ENCODE measurements around the gene LIN7B. TPM values are rescaled to one million over a fixed set of nuclear protein-coding genes. Genes with fewer than 3 reads are reported as not detected.

LIN7B gene
- total RNA-seq, 1 donor from 2014 or later: 11.7 TPM

GRCh38 chr19:49094505-49095482 is 19.4 kb upstream of the LIN7B start:
- ATAC-seq: no peak

GRCh38 chr19:49097453-49098288 is 16.5 kb upstream of the LIN7B start:
- peak; percentile 89 for ATAC-seq

GRCh38 chr19:49098795-49099194 is 15.4 kb upstream of the LIN7B start:
- ATAC-seq: no peak

- ATAC-seq: no peak
These were observed 13.0 kb upstream of the LIN7B start for GRCh38 chr19:49101160-49101559.

- no peak for ATAC-seq
These were observed 11.9 kb upstream of the LIN7B start for GRCh38 chr19:49102303-49102702.

- no peak for ATAC-seq
These were observed 10.7 kb upstream of the LIN7B start for GRCh38 chr19:49103331-49104085.

GRCh38 chr19:49104229-49104864 is 9.8 kb upstream of the LIN7B start:
- no peak for ATAC-seq

- peak; percentile 42 for ATAC-seq
These were observed 7.5 kb upstream of the LIN7B start for GRCh38 chr19:49106648-49107135.

- ATAC-seq: peak; percentile 30
These were observed 6.3 kb upstream of the LIN7B start for GRCh38 chr19:49107625-49108459.

- ATAC-seq: no peak
These were observed 5.1 kb upstream of the LIN7B start for GRCh38 chr19:49109051-49109450.

- no peak for ATAC-seq
These were observed 4.5 kb upstream of the LIN7B start for GRCh38 chr19:49109569-49110233.

GRCh38 chr19:49110567-49110966 is 3.6 kb upstream of the LIN7B start:
- no peak for ATAC-seq

- no peak for ATAC-seq
These were observed 2.8 kb upstream of the LIN7B start for GRCh38 chr19:49111218-49111998.

- no peak for ATAC-seq
These were observed 627 bp downstream of the LIN7B start for GRCh38 chr19:49114630-49115363.

- no peak for ATAC-seq
These were observed 2.4 kb downstream of the LIN7B start for GRCh38 chr19:49116544-49116943.

- no peak for ATAC-seq
These were observed 3.8 kb downstream of the LIN7B start for GRCh38 chr19:49117677-49118564.

- peak; percentile 91 for ATAC-seq
These were observed 4.6 kb downstream of the LIN7B start, which contains the start of gene C19orf73 for GRCh38 chr19:49118565-49119410. Gene C19orf73, minus strand, starts transcription at chr19:49119143. Its CDS starts 121 bp downstream, at chr19:49119022.

Data from esophagus mucosa (tissue), 1 donor.